ENCODE results near the gene OPCML.

DNA sequence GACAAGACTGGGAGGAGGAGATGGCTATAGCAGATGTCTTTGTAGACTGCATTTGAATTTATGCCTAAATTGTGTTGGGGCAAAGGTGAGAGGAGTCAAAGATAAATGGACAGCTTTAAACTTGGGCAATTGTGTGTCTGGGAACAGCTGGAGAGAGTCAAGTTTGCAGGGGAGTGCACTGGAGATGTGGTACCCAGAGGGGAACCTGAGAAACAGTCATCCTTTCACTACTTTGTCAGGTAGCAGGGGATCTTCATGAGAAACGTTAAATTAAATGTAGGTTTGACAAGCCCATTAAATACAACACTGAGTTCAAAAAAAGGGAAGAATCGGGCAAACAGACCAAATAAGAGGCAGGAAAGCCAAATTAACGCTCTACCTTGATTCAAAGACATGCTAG is 277.7 kb downstream of the OPCML start:
- TF ChIP-seq, protein P1, sequence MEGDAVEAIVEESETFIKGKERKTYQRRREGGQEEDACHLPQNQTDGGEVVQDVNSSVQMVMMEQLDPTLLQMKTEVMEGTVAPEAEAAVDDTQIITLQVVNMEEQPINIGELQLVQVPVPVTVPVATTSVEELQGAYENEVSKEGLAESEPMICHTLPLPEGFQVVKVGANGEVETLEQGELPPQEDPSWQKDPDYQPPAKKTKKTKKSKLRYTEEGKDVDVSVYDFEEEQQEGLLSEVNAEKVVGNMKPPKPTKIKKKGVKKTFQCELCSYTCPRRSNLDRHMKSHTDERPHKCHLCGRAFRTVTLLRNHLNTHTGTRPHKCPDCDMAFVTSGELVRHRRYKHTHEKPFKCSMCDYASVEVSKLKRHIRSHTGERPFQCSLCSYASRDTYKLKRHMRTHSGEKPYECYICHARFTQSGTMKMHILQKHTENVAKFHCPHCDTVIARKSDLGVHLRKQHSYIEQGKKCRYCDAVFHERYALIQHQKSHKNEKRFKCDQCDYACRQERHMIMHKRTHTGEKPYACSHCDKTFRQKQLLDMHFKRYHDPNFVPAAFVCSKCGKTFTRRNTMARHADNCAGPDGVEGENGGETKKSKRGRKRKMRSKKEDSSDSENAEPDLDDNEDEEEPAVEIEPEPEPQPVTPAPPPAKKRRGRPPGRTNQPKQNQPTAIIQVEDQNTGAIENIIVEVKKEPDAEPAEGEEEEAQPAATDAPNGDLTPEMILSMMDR (IDR thresholded peaks at IDR 0.05; ENCODE audit: insufficient read depth, low read length, poor library complexity, severe bottlenecking), result no peak
- no peak for TF ChIP-seq EZH2phosphoT487 (conservative IDR thresholded peaks at IDR 0.05; ENCODE audit: low read length)
